ENCODE data around the gene MAPK8.

MAPK8 gene

DNA sequence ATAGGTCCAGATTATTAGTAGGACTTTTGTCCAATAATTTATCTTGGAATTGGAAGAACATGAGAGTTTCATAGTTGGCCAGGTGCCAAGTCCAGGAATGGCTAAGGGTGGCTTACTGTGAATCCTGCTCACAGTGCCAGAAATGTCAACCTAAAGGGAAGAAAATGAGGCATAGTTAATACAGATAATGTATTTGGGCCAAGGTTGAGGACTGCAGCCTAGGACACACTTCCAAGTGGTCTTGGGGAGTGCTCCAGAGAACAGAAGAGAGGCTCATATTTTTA is 78.2 kb downstream of the MAPK8 start:
- DNase-seq (ENCODE audit: low read depth), result no peak

DNA sequence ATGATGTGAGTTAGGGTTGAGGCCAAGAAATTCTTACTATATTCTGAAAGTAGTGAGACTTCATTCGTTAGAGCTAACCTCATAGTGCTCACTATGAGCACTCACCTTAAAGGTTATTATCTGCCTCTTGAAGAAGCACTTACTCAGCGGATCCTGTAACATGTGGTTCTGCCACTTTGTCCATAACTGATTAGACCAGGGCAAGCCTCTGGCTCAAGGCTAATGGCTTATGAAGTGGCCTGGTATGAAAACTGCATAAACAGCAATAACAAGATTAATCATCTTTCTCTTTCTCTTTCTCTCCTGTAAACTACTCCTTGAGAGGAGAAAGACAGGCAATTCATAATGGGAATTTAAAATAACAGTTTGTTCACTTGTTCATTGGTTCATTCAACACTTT is 82.8 kb downstream of the MAPK8 start:
- no peak for DNase-seq (ENCODE audit: low read depth)

GRCh38 chr10:48389846-48390557 is 83.5 kb downstream of the MAPK8 start:
- DNase-seq (ENCODE audit: low read depth), result no peak

- no peak for DNase-seq (ENCODE audit: low read depth)
Measured at GRCh38 chr10:48390558-48390871, 84.0 kb downstream of the MAPK8 start.

- DNase-seq (ENCODE audit: low read depth), result no peak
Measured at GRCh38 chr10:48390933-48391845, 84.7 kb downstream of the MAPK8 start.

DNA sequence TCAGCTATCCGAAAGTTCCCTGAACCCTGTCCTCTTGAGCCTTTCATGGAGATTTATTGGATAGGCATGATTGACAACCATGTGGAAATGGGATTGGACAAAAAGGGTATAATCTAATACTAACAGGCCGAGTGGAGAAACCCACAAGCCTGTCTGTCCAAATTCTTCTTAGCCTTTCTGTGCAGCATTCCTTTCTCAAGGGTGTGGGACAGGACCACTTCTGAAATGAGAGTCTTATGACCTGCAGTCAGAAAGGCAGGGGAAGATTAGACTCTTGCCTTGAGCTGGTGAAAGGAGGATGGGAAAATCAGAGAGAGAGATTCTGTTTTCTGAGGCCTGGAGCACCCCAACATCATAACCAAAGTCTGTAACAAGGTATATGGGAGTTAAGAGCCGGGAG is 85.5 kb downstream of the MAPK8 start:
- no peak for DNase-seq (ENCODE audit: low read depth)

- DNase-seq (ENCODE audit: low read depth), result no peak
Measured at GRCh38 chr10:48398261-48398660, 91.8 kb downstream of the MAPK8 start.

DNA sequence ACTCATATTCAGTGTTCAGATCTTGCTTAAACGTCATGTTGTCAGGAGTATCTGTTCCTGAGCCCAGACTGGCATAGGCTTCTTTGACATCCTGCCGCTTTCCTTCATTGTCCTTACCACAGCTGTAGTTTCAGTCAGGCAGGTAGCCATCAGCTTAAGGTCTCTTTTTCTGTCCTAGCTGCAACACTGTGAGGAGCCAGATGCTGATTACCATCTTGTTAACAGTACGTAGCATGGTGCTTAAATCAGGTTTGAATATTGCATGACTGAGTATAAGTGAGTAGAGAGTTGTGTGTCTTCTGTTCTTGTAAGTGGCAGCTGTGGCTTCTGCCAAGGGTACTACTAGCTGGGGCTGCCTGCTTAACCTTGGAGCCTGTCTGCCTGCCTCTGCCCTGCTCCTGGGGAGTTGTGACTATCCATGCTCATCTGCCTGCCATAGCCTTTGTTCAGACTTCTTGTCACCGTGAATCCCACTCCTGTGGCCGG is 92.6 kb downstream of the MAPK8 start:
- no peak for DNase-seq (ENCODE audit: low read depth)

- no peak for DNase-seq (ENCODE audit: low read depth)
Measured at GRCh38 chr10:48399551-48399950, 93.1 kb downstream of the MAPK8 start.

- no peak for DNase-seq (ENCODE audit: low read depth)
Measured at GRCh38 chr10:48400129-48400849, 93.8 kb downstream of the MAPK8 start.

DNA sequence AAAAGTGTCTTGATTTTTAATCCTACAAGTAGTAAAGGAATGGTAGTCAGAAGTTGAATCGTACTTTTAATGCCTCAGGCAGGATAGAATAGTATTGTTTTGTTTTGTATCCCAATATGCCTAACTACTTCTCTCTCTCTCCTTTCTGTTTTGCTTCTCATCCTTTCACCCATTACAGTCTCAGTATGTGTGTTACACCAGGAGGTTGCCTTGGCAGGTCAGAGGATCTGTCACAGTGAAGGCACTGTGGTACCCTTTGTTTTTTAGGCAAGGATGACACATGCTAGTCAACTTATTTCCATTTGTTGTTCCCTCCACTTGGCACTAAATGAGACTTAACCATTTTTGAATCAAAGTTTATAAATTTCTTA is 94.4 kb downstream of the MAPK8 start:
- no peak for DNase-seq (ENCODE audit: low read depth)

DNA sequence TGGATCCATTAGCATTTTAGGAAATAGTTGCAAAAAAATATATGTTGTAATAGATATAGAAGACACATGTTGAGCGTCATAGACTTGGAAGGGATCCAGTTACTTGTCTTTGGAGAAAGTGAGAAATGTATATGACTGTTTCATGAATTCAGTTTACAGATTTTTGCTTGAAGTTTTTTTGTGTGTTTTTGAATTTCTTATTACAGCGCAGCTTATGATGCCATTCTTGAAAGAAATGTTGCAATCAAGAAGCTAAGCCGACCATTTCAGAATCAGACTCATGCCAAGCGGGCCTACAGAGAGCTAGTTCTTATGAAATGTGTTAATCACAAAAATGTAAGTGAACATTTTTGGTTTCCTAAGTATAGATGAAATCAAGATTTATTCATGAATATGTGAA is 98.2 kb downstream of the MAPK8 start:
- DNase-seq (ENCODE audit: low read depth), result no peak

- no peak for DNase-seq (ENCODE audit: low read depth)
Measured at GRCh38 chr10:48406204-48406603, 99.7 kb downstream of the MAPK8 start.

DNA sequence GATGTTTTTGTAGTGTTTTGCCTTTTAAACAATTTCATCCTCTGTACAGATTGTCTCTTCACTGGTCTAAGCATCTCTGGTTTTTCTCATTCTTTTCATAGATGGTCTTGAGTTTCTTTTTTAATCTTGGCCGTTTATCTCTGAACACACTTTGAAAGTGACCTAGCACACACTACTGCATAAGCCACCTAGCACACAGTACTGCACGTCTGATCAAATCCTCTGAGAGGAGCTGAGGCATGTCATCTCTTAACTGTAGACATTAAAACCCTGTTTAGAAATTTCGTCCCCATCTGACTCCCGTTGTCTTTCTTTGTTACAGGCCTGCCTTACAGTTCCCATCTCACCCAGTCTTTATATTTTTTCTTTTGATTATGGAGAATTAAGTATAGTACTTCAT is 100.2 kb downstream of the MAPK8 start:
- DNase-seq (ENCODE audit: low read depth), result no peak

GRCh38 chr10:48410503-48410902 is 104.0 kb downstream of the MAPK8 start:
- DNase-seq (ENCODE audit: low read depth), result no peak

DNA sequence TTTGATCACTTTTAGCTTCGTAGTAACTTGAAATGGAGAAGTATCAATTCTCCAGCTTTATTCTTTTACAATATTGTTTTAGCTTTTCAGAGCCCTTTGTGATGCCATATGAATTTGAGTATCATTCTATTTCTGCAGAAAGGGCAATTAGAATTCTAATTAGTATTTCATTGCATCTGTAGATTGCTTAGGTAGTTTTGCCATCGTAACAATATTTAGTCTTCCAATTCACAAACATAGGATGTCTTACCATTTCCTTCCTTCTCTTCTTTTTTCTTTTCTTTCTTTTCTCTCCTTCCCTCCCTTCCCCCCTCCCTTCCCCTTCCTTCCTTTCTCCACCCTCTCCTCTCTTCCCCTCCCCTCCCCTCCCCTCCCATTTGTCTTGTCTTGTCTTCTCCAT is 105.0 kb downstream of the MAPK8 start:
- no peak for DNase-seq (ENCODE audit: low read depth)

- DNase-seq (ENCODE audit: low read depth), result no peak
Measured at GRCh38 chr10:48412081-48412480, 105.6 kb downstream of the MAPK8 start.

DNA sequence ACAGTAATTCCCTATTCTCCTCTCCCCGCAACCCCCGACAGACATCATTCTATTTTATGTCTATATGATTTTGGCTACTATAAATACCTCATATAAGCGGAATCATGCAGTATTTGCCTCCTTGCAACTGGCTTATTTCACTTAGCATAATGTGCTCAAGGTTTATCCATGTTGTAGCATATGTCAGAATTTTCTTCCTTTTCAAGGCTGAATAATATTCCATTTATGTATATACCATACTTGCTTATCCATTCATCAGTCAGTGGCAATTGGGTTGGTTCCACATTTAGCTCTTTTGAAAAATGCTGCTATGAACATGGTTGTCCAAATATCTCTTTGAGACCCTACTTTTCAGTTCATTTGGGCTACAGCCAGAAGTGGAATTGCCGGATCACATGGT is 106.5 kb downstream of the MAPK8 start:
- DNase-seq (ENCODE audit: low read depth), result no peak

GRCh38 chr10:48414160-48414559 is 107.7 kb downstream of the MAPK8 start:
- no peak for DNase-seq (ENCODE audit: low read depth)

DNA sequence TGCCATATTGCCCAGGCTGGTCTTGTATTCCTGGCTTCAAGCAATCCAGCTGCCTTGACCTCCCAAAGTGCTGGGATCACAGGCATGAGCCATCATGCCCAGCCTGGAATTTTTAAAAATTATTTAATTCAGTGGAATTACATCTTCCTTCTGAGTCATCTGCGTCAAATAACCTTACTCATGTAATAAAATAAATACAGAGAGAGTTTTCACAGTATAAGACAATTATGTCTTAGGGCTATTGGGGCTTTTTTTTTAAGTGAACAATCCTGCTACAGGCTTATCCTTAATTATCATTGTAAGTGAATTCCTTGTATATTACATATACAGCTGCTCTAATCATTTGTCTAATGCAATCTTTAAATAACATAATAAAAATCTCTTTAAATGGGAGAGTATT is 108.3 kb downstream of the MAPK8 start:
- DNase-seq (ENCODE audit: low read depth), result no peak

DNA sequence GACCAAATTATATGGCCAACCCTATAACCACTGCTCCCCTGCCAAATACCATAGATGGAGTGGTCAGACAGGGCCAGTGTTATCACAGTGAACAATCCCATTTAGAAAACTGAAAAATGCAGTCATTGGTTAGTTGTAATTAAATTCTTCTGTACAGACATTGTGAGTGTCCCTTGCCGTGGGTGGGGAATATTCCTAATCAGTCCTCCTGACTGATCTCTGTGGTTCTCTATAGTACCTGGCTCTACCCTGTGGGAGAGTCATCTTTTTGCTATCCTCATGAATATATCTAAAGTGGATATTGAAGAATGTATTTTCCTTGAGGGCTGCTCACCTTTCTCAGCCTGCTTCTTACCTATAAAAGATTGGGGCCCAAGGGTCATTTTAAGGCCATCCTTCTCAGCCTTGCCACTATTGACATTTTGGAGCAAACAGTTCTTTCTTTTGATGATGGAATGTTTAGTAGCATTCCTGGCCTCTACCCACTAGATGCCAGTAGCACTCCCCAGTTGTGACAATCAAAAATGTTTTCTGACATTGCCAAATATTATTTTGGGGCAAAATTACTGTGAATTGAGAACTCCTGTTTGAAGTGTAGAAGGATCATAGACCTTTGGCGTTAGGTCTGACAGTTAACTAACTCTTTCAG is 110.2 kb downstream of the MAPK8 start:
- DNase-seq (ENCODE audit: low read depth), result no peak

GRCh38 chr10:48417374-48417773 is 110.9 kb downstream of the MAPK8 start:
- DNase-seq (ENCODE audit: low read depth), result no peak

Data from activated T-cell treated with anti-CD3 and anti-CD28 coated beads for 24 hours (primary cell).